GM03348 (cell line): ENCODE measurements around the gene C11orf24.
"Not testable (repeated sequence)": the region's sequence is repeated elsewhere in the genome, so short reads cannot be mapped to it uniquely, and the experiment has no call there.

Source experiments
- DNase-seq: peaks from one replicate; pipeline ENCODE4 v3.0.0; 2012; ENCODE audit warnings: low spot score

The C11orf24 gene

DNA sequence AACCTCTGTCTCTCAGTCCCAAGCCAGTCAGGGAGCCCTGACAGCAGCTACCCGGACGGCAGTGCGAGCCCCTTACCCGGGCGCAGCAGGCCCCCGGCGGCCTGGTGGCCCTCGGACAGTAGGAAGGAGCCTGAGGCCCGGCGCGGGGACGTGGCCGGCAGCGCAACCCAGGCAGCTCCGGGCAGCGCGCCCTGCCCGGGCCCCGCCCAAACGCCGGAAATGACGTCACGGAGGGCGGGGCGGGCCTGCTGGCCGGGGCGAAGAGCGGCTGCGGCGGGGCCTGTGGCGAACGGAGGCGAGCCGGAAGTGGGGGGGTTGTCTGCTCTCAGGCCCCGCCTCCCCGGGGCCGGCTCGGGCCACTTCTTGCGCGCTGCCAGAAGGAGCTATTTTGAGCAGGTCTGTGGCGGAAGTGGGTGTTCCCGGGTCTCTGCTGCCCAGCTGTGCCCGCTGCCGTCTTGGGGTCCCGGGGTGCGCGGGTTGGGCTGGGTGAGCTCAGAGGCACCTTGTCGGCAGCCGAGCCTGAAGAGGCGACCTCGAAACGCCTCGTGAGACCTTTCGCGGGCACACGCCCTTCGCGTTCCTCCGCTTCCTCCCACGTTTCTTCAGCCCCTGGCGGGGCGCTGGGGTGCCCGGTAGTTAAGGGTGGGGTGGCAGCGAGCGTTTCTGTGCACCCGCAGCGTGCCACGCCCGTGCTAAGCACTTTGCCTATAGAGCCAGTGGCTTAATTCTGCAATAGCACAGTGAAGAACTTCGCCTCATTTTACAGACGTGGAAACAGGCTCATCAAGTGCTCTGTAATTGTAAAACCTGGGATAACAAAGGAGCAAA lies at the start of gene C11orf24:
TSS of gene C11orf24 (minus strand) at position 193 of the 828 bp plus-strand sequence. CDS start 8,206 bp downstream, outside the sequence.
- peak; percentile 99 for DNase-seq

DNA sequence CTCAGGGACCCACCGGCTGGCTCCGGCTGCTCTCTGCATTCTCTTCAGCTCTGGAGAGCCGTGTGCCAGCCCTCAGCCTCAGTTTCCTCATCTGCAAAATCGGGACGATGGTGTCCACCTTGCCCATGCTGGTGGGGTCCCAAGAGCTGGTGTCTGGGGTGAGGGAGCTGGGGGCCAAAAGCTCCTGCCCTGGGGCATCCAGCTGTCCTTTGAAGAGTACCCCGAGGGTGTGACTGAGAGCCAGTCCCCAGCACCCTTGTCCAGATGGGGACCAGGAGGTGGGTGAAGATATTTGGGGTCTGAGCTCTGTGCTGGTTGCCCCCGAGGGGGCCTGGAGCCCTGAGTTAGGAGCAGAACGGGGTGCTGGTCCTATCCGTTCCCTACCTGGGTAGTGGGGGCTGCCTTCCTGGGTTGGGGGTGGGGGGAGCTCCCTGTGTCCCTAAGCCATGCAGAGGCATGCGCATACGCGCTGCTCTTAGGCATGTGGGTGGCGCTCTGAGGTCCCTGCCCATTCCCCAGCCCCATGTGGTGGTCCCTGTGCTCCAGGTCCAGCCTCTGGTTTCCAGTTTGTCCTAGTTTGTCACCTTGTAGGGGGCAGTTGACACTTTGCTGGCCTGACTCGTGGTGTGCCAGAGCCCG lies 45.5 kb upstream of the C11orf24 start:
- DNase-seq = no peak

DNA sequence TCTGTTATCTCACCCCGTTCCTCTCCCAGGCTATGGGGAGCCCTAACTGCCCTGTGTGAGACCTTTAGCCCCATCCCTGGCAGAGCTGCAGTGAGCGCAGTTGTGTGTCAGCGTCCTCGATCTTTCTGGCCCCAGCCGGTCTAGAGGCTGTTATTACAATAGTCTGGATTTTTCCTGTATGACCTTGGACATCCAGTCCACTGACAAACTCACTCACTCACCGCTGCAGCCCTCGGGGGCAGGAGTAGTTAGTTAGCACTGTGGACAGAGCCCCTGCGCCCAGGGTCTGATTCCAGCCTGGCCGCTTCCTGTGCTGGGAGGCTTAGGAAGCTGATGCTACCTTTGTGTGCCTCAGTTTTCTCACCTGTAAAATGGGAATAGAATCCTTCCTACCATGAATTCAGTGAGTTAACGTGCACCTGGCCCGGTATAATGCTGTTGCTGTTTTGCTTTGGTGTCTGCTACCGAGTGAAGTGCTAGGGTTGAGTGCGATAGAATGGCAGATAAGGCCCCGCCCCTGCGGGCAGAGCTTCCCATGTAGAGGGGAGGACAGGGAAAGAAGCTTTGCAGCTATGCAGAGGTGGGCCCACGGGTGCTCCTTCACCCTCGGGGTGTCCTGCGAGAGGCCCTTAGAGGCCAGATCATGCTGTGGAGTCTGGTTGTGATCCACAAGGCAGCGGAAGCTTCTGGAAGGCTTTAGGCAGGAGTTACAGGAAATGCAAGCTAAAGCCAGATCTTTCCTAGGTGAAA lies 43.6 kb upstream of the C11orf24 start:
- no peak for DNase-seq

DNA sequence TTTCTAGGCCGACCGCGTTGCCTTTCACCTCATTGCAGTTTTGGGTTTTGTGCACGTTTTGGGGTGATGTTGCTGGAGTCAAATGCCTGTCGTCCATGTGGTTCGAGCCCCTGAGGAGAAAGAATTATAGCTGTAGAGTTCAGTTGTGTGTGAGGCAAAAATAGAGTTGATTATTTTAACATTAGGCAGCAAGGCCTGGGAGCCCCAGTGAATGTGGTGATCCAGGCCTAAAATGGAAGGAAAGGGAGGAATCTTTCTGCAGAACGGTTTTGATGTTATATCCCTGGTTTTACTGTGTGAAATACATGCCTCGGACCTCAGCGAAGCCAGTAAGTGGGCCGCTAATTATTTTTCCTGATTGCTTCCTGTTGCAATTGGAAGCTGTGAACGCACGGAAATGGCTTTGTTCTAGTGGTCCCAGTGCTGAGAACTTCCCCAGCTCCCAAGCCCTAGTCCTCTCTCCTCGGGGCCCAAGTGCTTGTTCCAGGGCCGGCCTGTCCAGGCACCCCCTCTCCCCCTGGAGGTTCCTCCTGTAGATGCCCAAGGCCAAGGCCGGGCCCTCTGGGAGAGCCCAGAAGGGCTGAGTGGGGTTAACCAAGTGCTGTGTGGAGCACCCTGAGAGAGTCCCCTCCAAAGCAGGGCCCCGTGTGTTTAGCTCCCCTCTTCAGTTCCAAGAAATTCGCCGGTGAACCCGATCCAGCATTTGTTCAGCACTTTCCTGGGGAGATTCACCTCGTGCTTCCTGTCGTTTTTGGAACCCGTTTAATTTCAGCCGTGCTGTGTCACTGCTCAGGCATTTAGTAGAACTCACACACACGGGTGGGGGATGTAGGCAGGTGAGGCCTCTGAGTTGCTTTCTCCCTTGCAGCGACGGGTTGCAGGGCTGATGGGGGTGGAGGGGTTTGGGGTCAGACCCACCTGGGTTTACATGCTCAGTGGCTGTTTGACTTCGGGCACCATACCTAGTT lies 42.7 kb upstream of the C11orf24 start:
- DNase-seq = no peak

DNA sequence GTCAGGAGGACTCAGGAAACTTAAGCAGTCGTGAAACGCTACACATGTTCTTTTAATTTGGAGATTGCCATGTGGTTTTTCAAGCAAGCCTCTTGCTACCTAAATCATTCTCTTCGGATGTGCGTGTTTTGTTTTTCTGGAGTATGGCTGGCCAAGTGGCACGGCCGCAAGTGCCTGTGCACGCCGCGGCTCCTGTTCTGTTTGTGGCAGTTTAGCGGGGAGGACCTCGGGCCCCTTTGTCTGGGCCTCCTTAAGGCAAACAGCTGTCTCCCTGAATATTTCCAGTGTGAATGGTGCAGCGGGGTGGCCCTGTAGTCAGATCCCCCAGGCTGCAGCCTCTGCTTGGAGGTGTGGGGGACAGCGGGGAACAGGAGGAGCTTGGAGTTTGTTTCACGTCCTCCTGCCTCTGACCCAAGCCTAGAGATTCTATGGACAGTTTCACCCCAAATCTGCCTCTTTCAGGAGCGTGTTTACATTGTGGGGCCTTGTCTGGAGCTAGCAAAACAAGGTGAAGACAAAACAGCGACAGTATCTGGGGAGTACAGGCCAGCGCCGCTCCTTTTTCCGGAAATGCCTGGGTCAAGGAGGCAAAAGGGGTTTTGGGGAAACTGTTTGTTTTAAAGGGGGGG lies 41.9 kb upstream of the C11orf24 start:
- no peak for DNase-seq

DNA sequence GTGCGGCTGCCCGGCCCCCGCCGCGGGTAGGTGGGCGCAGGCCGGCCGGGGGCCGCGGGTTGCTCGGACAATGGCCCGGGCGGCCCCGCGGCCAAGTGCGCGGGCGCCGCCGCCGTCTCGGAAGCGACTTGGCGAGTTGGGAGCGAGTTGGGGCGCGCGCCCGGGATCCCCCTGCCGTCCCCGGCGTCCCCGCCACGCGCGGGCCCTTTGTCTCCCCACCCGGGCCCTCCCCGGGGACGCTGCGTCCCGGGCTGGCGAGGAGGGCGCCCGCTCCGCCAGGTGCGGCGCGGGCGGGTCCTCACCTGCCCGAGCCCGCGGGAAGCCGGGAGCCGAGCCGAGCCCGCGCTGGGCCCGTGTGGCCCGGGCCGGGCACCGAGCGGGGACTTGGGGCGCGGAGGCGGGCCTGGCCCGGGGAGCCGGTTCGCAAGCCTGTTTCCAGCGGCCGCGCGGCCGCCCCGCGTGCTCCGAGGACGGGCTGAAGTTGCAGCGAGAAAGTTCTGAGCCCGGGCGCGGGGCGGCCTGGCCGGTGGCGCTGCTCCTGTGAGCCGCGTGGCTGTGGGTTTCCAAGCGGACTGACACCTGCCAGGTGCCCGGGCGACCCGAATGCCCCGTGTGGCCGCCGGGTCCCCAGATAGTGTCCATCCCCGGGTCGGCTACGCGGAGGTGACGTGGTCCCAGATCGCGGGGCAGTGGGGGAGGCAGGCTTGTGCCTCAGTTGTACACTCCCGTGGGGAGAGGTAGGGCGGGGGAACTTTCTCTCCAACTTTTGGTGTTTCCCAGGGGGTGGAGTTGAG lies 41.2 kb upstream of the C11orf24 start:
- peak; percentile 64 for DNase-seq

DNA sequence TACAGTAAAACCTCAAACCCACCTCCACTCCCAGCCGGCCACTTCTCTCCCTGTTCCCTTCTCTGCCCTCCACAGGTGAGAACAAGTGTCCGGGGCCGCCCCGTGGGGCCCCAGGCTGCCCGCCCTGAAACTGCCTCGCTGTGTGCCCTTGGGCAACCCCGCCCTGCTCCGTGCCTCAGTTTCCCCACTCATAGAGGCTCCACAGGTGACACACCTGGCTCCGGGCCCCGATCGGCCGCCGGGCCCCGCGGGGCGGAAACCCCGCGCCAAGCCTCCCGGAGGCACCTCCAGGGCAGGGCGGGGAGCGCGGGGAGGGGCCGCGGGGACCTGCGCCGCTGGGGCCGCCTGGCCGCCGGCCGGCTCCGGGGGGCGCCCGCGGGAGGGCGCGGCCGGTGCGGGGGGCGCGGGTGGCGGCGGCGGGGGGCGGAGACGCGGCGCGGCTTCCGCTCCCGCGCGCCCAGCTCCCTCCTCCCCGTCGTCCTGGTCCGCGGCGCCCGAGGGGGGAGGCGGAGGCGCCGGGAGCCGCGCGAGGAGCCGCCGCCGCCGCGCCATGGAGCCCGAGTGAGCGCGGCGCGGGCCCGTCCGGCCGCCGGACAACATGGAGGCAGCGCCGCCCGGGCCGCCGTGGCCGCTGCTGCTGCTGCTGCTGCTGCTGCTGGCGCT lies 40.5 kb upstream of the C11orf24 start, which contains the start of gene LRP5:
TSS of gene LRP5 (plus strand) at position 475 of the 663 bp plus-strand sequence. CDS start at position 599, 124 bp downstream.
- peak; percentile 89 for DNase-seq

DNA sequence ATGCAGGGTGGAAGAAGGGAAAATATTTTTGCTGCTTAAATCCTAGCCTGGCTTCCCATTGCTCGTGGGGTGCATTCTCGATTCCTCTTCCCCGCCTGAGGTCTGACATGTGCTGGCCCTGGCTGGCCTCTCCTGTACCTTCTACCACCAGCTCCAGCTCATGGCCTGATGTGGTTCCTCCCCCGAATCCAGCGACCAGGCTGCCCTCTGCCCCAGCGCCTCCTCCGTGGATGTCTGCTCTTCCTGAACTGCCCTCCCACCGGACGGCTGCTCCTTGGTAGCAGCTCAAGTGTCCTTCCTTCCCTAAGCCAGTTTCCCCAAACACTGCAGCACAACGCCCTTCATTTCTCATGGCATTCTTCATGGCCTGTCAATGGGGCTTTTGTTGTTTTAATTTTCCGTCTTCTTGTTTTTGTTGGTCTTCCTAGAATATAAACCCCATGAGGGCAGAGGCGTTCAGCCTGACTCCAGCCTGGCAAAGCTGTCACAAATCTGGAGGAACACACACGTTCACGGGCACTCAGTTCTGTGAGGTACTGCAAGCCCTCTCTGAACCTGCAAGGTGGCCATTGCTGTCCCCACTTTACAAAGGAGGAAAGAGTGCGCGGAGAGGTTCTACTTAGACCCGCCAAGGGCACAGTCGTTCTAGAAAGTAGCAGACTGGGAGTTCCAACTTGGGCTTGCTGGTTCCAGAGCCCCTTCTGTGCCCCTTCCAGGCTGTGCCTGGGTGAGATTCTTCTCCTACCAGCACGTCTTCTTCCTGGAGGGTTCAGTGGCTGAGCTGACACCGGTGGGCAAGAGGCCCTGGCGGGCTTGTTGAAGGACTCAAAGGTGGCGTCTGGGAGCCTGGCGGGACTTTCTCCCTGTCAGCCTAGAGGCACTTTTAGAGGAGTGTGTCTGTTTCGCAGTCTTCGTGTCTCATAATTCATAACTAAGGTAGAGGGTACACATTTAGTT lies 39.7 kb upstream of the C11orf24 start:
- DNase-seq = no peak

DNA sequence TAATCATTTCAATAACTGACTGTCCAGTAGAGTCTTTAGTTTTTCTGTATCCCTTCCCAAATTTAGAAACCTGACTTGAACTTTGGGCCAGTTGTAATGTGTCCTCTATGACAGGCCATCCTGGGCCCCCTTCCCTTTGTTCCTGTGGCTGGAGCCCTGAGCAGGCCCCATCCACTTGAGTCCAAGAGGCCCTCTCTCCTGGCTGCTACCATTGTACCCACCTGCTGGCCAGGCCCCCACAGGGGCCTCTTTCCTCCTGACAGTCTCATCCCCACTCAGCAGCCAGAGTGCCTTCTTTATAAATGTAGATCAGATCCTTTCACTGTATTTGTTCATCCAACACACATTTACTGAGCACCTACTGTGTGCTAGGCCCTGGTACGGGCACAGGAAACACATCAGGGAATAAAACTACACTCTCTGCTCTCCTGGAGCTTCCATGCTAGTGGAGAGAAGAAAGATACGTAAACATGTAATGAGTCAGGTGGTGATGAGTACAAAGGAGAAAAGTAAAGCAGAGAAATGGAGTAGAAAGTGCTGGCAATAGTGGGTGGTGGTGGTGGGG lies 37.9 kb upstream of the C11orf24 start:
- no peak for DNase-seq

DNA sequence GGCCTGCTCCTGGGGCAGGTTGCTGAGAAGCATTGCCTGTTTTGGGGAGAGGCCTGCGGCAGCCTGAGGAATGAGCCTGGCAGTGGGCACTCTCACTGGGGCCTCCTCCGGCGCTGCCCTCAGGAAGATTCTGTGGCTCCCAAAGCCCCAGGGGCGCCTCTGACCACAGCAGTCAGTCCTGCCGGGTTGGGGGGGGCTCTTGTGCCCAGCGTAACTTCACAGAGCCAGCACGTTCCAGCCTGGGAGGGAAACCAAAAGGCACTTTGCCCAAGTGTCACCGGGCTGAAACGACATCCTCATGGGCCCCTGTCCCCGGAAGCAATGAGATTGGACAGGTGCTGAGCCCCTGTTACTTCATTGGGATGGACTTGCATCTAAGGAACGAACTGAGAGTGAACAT lies 36.3 kb upstream of the C11orf24 start:
- DNase-seq = no peak

DNA sequence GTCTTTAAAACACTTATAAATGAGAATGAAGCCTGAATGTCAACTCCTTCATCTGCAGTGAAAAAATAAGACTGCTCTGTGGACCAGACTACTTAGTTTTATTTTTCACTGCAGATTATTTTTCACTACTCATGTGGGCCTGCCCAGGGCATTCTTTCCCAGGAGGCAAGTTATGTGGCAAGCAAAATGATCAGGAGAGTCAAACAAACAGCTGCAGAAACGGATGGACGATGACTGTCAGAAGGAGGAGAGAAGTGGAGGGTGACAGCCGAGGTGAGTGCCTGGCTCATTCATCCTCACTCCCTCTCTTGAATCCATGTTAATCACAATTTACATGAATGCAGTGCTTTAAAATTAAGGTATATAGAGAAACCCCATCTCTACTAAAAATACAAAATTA lies 34.9 kb upstream of the C11orf24 start:
- DNase-seq = no peak

DNA sequence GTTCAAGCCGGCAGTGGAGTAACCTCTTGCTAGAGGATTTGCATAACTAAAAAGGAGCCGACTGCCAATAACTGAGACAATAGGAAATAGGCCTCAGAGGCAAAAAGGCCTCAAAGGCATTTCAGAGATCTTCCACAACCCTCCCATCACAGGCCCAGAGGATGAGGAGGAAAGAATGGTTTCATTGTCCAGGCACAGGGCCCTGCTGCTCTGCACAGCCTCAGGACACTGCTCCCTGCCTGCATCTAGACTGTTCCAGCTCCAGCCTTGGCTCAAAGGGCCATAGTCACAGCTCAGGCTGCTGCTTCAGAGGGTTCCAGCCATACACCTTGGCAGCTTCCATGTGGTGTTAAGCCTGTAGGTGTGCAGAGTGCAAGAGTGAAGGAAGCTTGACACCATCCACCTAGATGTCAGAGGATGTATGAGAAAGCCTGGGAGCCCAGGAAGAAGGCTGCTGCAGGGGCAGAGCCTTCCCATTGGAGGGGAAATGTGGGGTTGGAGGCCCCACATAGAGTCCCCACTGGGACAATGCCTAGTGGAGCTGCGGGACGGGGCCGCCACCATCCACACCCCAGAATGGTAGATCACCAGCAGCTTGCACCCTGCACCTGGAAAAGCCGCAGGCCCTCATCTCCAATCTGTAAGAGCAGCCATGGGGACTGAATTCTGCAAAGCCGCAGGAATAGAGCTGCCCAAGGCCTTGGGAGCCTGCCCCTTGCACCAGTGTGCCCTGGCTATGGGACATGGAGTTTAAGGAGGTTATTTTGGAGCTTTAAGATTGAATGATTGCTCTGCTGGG lies 32.4 kb upstream of the C11orf24 start:
- DNase-seq = no peak

DNA sequence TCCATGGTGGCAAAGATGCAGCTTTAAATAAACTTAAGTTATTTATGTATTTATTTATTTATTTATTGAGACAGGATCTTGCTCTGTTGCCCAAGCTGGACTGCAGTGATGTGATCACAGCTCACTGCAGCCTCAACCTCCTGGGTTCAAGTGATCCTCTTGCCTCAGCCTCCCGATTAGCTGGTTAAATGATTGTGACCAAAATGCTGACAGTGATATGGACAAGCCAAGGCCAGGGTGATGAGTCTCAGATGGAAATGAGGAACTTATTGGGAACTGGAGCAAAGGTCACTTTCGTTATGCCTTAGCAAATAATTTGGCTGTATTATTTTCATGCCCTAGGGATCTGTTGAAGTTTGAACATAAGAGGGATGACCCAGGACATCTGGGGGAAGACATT lies 31.3 kb upstream of the C11orf24 start:
- DNase-seq = no peak

DNA sequence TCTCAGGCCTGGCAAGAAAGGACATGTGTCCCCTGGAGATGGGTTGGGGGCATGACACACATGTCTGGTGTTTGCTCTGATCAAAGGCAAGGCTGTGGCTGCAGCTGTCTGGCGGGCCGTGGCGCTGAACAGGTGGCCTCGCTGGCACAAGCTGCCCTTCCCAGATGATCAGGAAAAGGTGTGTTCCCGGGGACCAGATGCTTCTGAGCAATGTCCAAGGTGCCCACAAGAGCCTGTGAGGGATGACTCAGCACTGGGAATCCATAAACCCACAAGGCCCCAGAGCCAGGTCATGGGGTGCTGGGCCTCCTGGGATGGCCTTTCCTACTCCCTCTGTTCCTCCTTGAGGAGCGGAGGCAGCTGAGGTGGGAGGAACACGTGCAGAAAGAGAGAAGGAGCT lies 30.9 kb upstream of the C11orf24 start:
- peak; percentile 40 for DNase-seq

DNA sequence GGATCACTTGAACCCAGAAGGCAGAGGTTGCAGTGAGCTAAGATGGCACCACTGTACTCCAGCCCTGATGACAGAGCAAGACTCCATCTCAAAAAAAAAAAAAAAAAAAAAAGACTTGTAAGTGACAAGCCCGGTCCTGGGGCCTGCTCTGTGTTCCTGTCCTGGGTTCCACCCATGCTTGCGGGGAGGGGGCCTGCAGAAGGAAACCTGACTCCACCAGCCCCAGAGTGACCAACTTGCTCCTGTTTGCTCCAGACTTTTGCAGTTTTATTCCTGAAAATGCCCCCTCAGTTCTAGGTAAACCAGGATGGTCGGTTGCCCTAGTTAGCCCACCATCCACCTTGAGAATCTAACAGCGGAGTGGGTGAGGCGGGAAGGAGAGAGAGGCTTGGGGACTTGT lies 30.5 kb upstream of the C11orf24 start:
- no peak for DNase-seq

DNA sequence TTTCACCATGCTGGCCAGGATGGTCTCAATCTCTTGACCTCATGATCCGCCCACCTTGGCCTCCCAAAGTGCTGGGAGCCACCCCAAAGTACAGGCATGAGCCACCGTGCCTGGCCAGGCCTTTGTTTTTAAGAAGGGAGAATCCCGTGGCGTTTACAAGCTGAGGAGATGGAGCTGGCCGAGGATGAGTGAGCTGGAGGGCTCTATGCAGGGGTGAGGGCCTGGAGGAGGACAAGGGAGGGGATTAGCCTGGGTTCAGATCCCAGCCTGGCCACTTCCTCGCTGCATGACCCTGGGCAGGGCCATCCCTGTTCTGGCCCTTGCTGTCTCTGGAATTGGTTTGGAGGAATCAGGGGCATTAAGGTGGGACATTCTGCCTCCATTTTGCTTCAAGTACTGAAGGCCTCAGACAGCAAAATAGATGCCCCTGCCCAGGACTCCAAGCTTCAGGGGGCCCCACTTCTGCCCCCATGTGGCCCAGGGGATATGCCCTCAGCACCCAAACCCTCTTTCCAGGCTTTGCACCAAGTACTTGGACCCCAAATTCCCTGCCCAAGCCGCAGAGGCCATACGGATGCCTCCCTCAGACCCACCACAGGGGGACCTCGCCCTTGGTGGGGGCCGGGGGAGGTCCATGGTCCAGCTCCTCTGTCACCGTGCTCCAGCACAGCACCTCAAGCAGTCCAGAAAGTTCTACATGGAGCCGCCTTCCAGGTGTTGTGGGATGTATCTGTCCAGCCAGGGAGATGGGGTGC lies 28.5 kb upstream of the C11orf24 start:
- no peak for DNase-seq

DNA sequence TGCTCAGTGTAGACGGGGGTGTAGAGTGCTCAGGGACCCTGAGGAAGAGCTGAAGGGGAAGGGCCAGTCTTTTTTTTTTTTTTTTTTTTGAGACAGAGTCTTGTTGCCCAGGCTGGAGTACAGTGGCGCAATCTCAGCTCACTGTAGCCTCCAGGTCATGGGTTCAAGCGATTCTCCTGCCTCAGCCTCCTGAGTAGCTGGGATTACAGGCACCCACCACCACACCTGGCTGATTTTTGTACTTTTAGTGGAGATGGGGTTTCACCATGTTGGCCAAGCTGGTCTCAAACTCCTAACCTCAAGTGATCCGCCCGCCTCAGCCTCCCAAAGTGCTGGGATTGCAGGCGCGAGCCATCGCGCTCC lies 27.7 kb upstream of the C11orf24 start:
- DNase-seq = not testable (repeated sequence)
